Mucosa of descending colon (tissue), 3 donors: Measurements from ENCODE around the gene LIAS. TPM values are rescaled to one million over a fixed set of nuclear protein-coding genes. Genes with fewer than 3 reads are reported as not detected.

Source experiments
- ATAC-seq: fragments of 200-7000 bp; cut with Tn5 transposase; one replicate; pipeline ENCODE4 v1.9.1; 2020; ENCODE audit warnings: mild to moderate bottlenecking, moderate library complexity
- DNase-seq, 3 donors: peaks; one replicate each; pipeline ENCODE4 v3.0.0-alpha.2; 2020
- H3K36me3 ChIP-seq: fragments of 200-600 bp; one replicate; pipeline ENCODE4 v1.8.0; 2021; ENCODE audit warnings: low read depth, mild to moderate bottlenecking
- H3K4me1 ChIP-seq: fragments of 200-600 bp; one replicate; pipeline ENCODE4 v1.8.0; 2021; ENCODE audit warnings: low read depth, mild to moderate bottlenecking
- H3K4me3 ChIP-seq: fragments of 200-600 bp; one replicate; pipeline ENCODE4 v1.8.0; 2021; ENCODE audit warnings: mild to moderate bottlenecking
- H3K9me3 ChIP-seq: fragments of 200-600 bp; one replicate; pipeline ENCODE4 v1.8.0; 2021; ENCODE audit warnings: mild to moderate bottlenecking
- CTCF ChIP-seq: fragments of 200-600 bp; IDR thresholded peaks from one replicate; pipeline ENCODE4 v1.8.0; 2022; ENCODE audit warnings: antibody characterized with exemption, mild to moderate bottlenecking
- intact Hi-C, 2 donors: fragments of 100-400 bp; cut with DNase I in 1 of 2; cut with micrococcal nuclease in 1 of 2; formaldehyde crosslinking; loops; one replicate each; pipeline versions ENCODE4 v1.11.0 to v1.11.1; 2022; cut with DNase I, micrococcal nuclease
- total RNA-seq, 3 donors: library from RNA; stranded (reverse); fragmentation: NEBNext Ultra II Directional in 2 of 3; extraction: Animal tissue kit (Norgen Biotek cat#: 25700) in 2 of 3; gene quantifications; one replicate each; pipeline versions ENCODE4 v1.2.1 to v1.2.4, GENCODE V29; 2021 to 2023
- donor health status: DM: no; HTN: no; CAD: no; lungs with moderate emphysema.
- donor health status: DM: no; HTN: no; CAD: no.
- donor health status: DM: no; HTN: yes; CAD: no.

The LIAS gene
- total RNA-seq, 3 donors from 2014 or later, result 16.5 to 30.1 (median 22.4) TPM

- no peaks in the 10 kb centered on the region for H3K36me3 ChIP-seq
- H3K9me3 ChIP-seq, result no peaks in the 10 kb centered on the region
- ATAC-seq (no peak), DNase-seq (no peak)
- no peaks in the 10 kb centered on the region for H3K4me1 ChIP-seq
- TF ChIP-seq CTCF, result no peak
- no peak overlapping the region for H3K4me3 ChIP-seq
- intact Hi-C loops, result no loop called here
Observed at GRCh38 chr4:39441593-39441992, 17.3 kb upstream of the LIAS start.

- no peak for TF ChIP-seq CTCF
- ATAC-seq, result no peak
- no peaks in the 10 kb centered on the region for H3K36me3 ChIP-seq
- no peaks in the 10 kb centered on the region for H3K9me3 ChIP-seq
- H3K4me1 ChIP-seq, result peaks cover 11% of the 10 kb centered on the region
- no peak overlapping the region for H3K4me3 ChIP-seq
- no peak for DNase-seq
- intact Hi-C loops, result no loop called here
Observed at GRCh38 chr4:39442998-39443397, 15.9 kb upstream of the LIAS start.

GRCh38 chr4:39446483-39446841 is 12.4 kb upstream of the LIAS start:
- Histone ChIP-seq H3K36me3 (no peaks in the 10 kb centered on the region), H3K4me3 (no peak overlapping the region), H3K9me3 (no peaks in the 10 kb centered on the region), H3K4me1 (peaks cover 11% of the 10 kb centered on the region)
- ATAC-seq (no peak), DNase-seq (no peak)
- intact Hi-C loops, result no loop called here
- TF ChIP-seq CTCF, result no peak

- peaks cover 11% of the 10 kb centered on the region for H3K4me1 ChIP-seq
- ATAC-seq (peak; percentile 95), DNase-seq (peak; percentile 82 to 90 (median 88))
- H3K4me3 ChIP-seq, result peak overlapping the region; percentile 14
- H3K9me3 ChIP-seq, result no peaks in the 10 kb centered on the region
- peak; percentile 26 for TF ChIP-seq CTCF
- no peaks in the 10 kb centered on the region for H3K36me3 ChIP-seq
- intact Hi-C loops, result no loop called here
Observed at GRCh38 chr4:39446842-39447573, 11.8 kb upstream of the LIAS start.

GRCh38 chr4:39450618-39451017 is 8.2 kb upstream of the LIAS start:
- ATAC-seq, result no peak
- H3K9me3 ChIP-seq, result no peaks in the 10 kb centered on the region
- TF ChIP-seq CTCF, result no peak
- DNase-seq, result no peak
- intact Hi-C loops, result no loop called here
- H3K36me3 ChIP-seq, result peaks cover 16% of the 10 kb centered on the region
- peaks cover 15% of the 10 kb centered on the region for H3K4me1 ChIP-seq
- no peak overlapping the region for H3K4me3 ChIP-seq
